CD4-positive, alpha-beta T cell treated with Interferon gamma for 1 hour (primary cell): ENCODE results near the gene LMBR1.
A peak's percentile ranks its signal among the peaks of the same experiment; 100 is the strongest.
"Not testable (repeated sequence)": the region's sequence is repeated elsewhere in the genome, so short reads cannot be mapped to it uniquely, and the experiment has no call there.

Source experiments
- DNase-seq: peaks from one replicate; pipeline ENCODE4 v3.0.0-alpha.2; 2020

LMBR1 gene

DNA sequence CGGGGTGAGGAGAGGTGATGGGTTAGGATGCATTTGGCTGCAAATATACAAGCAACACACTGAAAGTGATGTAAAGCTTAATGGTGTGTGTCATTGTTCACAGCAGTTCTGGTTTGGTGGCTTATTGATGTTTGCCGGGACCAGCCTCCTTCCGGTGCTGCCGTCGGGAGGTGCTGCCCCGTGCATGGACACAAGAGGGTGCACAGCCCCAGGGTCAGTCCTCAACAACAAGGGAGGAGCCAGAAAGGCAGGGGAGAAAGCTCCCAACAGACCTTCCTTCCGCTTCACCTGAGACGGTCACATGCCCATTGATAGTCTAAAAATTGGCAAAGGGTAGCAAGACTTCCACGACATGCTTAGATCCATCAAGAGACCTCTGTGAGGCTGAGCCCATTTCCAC lies 242.9 kb downstream of the LMBR1 start:
- no peak for DNase-seq

DNA sequence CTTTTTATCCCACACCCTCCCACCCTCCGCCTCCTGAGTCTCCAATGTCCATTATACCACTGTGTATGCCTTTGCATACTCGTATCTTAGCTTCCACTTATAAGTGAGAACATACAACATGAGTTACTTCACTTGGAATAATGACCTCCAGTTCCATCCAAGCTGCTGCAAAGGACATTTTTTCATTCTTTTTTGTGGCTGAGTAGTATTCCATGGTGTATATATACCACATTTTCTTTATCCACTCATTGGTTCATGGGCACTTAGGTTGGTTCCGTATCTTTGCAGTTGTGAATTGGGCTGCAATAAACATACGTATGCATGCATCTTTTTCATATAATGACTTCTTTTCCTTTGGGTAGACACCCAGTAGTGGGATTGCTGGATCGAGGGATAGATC lies 245.7 kb downstream of the LMBR1 start:
- not testable (repeated sequence) for DNase-seq

DNA sequence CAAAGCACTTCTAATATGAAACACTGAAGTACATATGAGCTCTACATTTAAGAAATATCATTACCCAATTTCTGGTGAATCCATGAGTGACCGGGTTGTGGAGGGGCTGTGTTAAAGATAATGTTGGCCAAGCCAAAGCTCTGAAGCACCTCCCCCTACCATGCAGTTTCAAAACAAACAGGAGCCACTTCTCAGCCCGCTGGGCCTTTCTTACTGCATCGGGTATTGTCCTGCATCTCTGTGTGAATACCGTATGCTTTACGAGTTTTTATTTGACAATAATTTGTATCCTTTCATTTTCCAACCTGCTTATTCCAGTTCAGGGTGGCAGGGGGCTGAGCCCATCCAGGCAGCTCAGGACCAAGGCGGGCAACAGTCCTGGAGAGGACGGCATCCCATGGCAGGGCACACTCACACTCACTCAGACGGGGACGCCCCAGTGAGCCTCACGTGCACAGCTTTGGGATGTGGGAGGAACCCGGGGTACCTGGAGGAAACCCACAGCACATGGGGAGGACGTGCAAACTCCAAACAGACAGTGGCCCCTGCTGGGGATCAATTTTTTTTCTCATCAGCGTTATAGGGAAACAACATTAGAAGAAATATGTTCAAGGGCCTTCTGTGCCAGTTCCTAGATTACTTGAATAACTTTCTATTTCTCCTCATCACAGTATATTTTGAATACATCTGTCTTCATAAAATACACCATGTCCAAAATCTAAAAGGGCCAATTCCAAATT lies 250.5 kb downstream of the LMBR1 start:
- DNase-seq: no peak

DNA sequence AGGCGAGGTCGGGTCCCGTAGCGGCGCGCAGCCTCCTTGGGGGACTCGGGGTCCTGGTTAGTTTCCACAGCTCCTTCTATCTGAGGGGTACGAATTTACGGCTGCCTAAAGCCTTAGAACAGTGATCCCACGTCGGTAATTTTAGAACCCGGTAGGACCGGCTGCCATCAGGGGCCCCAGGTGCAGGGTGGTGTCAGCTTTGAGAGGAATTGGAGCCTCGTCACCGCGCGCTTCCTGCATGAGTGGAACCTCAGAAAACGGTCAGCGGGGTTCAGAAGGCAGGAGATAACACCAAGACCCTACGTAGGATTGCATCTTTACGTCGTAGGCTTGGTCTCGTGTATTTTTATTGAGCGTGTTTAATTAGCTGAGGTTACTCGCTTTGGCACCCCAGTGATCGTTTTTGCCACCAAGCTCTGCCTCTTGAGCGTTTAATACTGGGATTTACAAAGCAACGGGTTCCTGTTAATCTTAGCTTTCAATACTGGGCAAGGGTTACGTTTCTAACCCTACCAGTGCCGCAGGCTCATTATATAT lies 252.0 kb downstream of the LMBR1 start:
- peak; percentile 47 for DNase-seq

DNA sequence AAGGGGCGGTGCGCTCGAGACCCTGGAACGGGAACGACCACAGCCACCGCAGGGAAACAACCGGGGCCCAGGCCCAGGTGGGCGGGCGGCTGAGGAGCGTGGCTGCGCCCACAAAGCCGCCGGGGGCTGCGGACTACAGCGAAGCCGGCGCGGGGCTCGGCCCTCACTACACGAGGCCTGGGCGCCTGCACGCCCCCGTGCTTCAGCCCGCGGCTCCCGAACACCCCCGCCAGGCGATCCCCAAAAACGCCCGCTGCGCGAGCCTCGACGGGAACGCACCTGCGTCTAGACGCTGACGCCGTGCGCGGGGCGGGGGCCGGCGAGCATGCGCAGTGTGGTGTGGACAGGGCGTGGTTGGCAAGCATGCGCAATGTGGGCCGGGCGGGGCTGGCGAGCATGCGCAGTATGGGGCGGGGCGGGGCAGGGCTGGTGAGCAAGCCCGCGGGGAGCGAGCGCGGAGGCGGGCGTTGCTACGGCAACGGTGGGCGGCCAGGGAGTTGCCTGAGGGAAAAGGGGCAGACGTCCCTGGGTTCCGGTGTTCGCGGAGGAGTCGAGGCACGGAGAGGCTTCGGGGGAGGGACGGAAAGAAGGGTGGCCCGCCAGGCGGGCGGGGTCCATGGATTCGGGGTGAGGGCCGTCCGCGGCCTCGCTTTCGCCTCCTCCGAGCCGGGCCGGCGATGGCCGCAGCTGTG lies 252.6 kb downstream of the LMBR1 start, which contains the start of gene RNF32:
TSS of gene RNF32 (plus strand) at position 518 of the 692 bp plus-strand sequence. CDS start 3,104 bp downstream, outside the sequence.
- peak; percentile 90 for DNase-seq

DNA sequence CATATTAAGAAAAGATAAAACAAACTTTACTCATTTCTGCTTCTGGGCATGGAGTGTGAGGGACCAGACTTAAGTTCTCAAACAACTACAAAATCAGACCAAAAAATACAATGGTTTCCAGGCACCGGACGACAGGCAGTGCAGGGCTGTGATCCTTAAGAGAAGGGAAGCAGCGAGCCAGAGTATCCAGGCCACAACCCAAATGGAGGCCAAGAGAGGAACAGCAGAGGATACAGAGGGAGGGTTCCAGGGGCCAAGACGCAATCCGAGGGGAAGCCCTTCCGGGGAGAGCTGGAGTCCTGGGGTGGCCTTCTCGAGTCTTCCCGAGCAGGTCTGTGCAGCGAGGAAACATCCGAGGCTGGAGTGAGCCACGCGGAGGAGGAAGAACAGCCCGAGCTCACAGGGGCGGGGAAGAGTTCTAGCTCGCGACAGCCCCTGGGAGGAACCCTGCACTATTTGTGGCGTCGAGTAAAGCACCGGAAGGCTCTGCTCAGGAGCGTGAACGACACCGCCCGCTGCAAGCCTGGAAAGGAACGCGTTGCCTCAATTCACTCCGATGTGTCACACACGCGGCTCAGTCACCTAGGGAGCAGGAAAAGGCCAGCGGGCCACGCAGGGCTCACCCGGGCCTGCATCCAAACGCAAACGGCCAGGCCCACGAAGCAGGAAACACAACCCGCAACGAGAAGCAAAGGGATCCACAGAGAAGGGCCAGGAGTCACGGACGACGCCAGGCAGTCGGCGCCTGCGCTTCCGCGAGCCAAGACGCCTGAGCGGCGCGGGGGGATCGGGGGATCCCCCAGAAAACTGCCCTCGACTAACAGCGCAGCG lies 253.3 kb downstream of the LMBR1 start:
- DNase-seq: no peak

DNA sequence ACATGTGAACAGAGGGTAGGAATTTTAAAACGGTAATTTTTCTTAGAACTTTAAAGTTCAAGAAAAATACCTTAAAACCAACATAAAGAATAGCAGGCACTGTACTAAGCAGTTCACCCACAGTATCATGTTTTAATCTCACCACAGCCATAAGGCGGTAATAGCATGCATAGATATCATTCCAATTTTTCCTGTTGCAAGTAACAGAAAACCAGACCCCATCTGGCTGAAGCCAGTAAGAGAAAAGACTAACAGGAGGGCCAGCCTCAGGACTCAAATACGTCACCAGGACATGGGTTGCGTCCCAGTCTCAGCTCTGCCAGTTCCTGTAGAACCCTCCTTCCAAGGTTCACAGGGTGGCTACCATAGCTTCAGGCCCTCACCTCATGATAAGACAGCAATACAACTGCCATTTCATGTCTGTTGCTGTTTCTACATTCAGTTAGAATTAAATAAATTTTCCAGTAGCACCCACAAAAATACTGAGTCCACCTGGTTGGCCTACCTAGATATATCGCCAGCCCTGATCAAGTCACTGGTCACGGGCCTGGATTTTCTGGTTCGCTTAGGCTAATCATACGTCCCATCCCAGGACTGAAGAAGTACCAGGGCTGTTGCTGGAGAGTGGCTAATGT lies 254.4 kb downstream of the LMBR1 start:
- no peak for DNase-seq

DNA sequence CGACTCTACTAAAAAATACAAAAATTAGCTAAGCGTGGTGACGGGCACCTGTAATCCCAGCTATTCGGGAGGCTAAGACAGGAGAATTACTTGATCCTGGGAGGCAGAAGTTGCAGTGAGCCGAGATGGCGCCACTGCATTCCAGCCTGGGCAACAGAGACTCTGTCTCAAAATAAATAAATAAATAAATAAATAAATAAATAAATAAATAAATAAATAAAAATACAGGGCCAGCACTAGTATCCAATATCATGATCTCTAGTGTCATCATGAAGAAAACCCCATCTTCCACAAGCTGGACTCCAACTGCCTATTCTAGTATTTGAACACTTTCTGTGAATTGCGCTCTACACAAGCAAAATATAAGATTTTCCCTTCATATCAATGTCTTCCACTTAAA lies 255.9 kb downstream of the LMBR1 start:
- not testable (repeated sequence) for DNase-seq

DNA sequence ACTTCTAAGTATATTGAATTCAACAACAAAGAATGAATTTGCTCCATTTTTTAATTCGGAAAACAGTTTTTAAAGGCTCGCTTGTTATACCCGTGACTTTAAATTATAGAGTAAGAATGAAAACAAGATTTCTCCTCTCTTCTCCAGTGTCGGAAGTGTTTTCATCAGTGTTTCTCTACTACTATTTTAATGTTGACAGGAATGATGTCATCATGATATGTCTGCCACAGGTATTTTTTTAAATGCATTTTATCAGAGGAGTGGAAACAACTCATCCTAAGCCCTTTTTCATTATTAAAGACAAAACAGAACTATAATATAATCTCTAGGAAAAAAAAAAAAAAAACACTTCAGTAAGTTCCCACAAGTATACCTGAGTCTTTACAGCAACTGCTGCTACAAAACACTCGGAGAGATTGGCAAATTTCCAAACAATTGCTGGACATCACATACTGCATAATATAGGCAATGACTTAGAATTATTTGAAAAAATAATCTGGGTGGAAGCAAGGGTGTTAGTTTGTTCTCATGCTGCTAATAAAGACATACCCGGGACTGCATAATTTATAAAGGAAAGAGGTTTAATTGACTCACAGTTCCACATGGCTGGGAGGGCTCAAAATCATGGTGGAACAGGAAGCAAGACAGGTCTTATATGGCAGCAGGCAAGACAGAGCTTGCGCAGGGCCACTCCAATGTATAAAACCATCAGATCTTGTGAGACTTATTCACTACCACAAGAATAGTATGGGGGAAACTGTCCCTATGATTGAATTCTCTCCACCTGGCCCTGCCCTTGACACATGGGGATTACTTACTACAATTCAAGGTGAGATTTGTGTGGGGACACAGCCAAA lies 257.2 kb downstream of the LMBR1 start:
- no peak for DNase-seq

DNA sequence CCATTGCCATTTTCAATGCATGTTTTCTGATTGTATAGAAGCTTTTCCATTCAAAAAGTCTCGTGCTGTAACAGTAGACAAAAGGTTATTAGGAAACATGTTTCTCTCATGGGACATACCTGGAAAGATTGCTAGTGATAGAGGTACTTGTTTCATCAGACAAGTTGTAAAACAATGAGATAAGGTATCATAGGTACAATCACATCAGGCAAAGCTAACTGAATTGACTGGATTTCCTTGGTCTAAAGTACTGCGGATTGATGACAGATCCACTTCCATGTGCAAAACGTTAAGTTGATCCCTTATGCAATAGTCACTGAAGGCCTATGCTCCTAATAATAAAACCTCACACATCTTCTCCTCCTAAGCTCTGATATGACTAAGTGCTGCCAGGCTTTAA lies 258.9 kb downstream of the LMBR1 start:
- DNase-seq: no peak

DNA sequence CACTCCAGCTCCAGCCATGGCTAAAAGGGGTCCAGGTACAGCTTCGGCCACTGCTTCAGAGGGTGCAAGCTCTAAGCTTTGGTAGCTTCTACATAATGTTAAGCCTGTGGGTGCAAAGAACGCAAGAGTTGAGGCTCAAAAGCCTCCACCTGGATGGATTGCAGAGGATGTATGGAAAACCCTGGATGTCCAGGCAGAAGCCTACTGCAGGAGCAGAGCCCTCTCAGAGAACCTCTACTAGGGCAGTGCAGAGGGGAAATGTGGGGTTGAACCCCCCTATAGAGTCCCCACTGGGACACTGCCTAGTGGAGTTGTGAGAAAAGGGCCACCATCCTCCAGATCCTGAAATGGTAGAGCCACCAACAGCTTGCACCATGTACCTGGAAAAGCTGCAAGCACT lies 263.1 kb downstream of the LMBR1 start:
- DNase-seq: no peak

DNA sequence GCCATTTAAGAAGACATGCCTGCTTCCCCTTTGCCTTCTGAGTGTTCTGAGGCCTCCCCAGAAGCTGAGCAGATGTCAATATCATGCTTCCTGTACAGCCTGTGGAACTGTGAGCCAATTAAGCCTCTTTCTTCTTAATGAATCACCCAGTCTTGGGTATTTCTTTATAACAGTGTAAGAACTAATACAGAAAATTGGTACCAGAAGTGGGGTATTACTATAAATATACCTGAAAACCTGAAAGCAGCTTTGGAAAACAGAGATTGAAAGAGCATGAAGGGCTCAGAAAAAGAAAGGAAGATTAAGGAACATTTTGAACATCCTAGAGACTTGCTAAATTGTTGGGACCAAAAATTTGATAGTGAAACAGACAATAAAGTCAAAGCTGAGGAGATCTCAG lies 264.4 kb downstream of the LMBR1 start:
- DNase-seq: no peak
